DMS114 treated with DMSO at 0.1 percent for 48 hours (cell line): ENCODE measurements around the gene FAM163A.
"Not testable (repeated sequence)": the region's sequence is repeated elsewhere in the genome, so short reads cannot be mapped to it uniquely, and the experiment has no call there.

Experiments used
- DNase-seq: peaks from one replicate; lab custom pipeline; 2025; ENCODE audit not compliant: unreplicated experiment; lab: John Stamatoyannopoulos, UW

The FAM163A gene

DNA sequence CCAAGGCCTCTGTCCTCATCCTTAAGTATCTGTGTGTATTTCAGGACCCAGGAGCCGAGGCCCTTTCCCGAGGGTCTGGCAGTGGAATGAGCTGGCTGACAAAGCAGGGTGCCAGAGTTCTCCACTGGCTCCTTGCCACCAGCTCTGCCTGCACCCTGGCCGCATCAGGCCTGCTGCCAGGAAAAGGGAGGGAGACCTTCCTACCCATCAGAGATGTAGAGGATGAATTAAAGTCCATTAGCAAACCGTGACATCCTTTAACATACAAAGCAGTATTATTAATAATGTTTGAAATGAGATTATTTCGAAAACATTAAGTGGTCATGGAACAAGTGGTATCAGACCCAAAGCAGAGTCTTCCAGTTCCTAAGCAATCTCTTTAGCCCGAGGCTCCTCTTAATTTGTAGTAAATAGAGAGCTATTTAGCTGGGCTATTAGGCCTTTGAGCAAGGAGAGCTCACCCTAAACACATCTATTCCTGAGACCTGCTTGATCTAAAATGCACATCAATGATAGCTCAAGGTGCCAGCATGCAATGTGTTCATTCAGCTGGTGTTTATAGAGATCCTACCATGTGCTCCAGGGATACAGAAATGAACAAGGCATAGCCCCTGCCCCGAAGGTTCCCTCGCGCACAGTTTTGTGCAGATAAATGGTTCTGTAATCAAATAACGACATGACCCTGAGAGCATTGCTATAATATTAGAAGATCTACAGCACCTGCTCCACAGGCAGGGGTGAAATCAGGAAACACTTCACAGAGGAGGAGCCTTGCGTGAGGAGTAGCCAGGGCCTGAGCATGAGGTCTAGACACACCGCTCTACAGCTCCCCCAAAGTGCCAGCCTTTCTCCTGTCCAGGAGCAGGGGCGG is 44.0 kb downstream of the FAM163A start:
- no peak for DNase-seq

GRCh38 chr1:179788259-179788658 is 45.2 kb downstream of the FAM163A start:
- DNase-seq, result no peak

DNA sequence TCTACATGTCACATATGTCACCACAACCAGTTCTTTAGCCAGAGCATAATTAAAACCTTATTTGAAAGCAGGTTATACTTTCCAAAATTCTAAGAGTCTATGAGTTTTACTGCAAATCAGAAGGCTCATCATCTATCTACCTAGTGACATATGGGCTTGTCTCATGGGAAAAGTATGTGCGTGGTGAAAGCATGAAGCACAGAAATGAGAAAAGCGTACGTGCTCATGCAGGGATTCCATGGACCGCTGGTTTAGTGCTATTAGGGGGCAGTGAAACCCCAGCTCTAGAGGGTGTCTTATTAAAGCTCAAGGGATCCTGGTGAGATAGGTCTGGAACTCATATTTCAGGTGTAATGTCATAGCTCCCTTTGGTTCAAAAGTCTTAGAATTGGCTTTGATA is 50.2 kb downstream of the FAM163A start:
- DNase-seq, result no peak

DNA sequence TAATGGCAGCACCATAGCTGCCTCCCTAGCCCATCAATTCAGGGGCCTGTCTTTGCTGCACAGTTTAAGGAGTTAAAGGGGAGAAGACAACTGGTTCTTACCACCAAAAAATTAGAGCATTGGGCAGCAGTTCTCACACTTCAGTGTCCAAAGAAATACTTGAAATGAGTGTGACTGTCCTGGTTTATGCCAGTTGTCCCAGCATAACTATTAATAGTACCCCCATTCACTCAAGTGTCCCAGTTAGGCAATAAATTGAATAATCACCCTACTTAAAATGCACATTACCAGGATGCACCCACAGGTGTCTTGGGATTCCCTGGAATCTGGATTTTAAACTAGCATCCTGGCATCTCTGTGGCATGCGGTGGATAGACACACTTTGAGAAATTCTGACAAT is 51.1 kb downstream of the FAM163A start:
- DNase-seq, result no peak

DNA sequence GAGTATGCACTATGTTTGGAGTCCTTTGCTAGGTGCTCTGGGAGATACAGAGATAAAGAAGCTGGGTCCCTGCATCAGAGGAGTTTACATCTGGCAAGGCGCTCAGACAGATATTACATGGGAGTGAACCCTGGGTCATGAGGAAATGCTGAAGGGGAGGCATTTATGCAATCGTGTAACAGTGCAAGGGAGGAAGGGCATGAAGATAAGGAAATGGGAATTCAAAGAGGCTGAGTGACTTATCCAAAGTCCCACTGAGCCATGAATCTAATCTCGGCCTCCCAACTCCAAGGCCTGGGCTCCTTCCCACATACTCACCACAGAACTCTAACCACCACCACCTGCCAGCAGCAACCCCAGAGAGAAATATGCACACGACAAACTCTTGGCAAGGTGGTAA is 51.6 kb downstream of the FAM163A start:
- DNase-seq, result no peak

- no peak for DNase-seq
Measured at GRCh38 chr1:179798213-179798863, 55.2 kb downstream of the FAM163A start.

- DNase-seq, result no peak
Measured at GRCh38 chr1:179798864-179799516, 55.9 kb downstream of the FAM163A start.

DNA sequence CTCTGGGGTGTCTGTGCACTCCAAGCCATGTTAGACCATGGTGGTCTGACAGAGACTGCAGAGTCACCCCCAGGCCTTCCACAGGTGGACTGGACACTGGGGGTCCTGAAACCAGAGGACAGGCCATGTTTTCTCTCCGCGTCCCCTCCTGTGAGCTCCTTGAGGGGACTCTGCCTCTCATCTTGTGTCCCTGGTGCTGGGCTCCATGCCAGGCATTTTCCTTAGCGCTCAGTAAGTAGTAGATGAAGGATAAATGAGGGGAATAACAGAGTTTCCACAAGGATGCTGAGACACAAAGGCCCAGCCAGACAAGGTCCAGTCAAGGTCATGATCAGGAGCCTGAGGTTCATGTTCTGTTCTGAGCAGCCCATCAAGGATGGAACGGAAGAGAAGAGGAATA is 57.4 kb downstream of the FAM163A start:
- no peak for DNase-seq

DNA sequence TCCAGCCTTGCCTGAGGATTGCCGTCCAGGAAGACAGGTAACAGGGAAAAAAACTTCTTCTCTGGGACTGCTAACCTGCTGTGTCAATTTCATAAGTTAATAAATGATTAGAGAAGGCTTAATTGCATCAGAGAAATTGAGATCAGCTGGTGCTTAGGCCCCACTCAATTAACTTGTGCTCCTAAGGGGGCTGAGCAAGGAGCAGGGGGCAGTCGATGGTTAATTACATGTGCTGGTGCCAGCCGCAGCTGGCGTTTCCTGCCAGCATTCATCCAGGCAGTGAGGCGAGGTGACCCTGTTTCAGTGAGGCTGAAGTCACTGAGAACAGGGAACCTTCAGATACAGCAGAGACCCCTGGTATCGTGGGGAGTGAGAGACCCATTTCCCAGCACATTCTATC is 60.0 kb downstream of the FAM163A start:
- no peak for DNase-seq

GRCh38 chr1:179803918-179804317 is 60.8 kb downstream of the FAM163A start:
- DNase-seq, result no peak

DNA sequence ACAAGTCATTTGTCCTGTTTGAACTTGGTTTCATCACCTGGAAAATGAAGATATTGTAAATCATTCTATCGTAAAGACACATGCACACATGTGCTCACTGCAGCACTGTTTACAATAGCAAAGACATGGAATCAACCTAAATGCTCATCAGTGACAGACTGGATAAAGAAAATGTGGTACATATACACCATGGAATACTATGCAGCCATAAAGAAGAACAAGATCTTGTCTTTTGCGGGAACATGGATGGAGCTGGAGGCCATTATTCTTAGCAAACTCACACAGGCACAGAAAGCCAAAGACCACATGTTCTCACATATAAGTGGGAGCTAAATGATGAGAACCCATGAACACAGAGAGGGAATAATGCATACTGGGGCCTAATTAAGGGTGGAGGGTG is 61.3 kb downstream of the FAM163A start:
- not testable (repeated sequence) for DNase-seq

DNA sequence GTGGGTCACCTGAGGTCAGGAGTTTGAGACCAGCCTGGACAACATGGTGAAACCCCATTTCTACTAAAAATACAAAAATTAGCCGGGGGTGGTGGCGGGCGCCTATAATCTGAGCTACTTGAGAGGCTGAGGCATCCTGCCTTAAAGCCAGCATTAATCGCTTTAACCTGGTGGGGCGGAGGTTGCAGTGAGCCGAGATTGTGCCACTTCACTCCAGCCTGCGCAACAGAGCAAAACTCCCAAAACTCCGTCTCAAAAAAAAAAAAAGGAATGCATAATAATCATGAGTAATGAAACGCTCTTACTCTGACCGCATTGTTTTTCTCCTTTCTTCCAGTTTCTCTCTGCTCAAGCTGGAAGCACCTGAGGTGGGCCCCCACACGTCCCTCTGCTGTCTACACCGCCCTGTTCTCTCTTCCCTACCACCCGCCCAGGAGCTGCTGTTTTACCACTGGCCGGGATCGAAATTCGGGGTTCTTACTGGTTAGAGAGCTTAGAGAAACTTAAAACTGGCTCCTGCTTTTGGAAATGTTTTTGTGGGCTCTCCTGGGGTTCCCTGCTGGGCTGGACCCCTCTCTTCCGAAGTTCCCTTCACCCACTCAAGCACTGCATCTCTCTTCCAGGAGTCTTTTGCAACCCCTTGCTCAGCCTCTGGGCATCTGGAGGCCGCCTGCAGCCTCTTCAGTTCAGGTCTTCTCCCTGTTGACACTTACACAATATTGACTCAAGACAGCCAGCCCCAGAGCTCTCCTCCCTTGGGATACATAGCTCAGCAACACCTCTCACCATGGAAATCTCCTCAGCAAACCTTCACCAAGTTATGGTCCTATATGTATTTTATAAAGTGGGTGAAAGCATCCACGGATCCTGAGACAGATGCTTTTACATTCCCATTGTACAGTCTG is 62.5 kb downstream of the FAM163A start:
- DNase-seq, result no peak

DNA sequence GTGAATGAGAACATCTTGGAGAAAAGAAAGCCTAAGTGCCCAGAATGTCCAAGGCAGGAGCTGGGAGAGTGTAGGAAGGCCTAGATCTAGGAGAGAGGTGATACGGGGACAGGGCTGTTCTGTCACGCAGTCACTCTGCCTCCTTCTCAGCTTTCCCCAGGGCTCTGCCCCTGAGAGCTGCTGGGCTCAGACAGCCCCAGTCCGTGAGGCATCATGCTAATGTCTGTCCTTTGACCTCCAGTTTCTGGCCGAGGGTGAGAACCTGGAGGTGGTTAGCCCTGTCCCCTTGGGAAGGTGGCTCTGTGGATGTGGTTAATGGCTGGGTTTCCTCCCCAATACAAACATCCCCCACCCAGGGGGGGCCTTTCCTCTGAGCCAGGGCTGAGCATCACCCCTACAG is 63.2 kb downstream of the FAM163A start:
- no peak for DNase-seq

- DNase-seq, result no peak
Measured at GRCh38 chr1:179807291-179807690, 64.2 kb downstream of the FAM163A start.

- no peak for DNase-seq
Measured at GRCh38 chr1:179807691-179808485, 64.8 kb downstream of the FAM163A start.

- no peak for DNase-seq
Measured at GRCh38 chr1:179808503-179808902, 65.4 kb downstream of the FAM163A start.

- DNase-seq, result peak; percentile 67
Measured at GRCh38 chr1:179809506-179810366, 66.6 kb downstream of the FAM163A start.

DNA sequence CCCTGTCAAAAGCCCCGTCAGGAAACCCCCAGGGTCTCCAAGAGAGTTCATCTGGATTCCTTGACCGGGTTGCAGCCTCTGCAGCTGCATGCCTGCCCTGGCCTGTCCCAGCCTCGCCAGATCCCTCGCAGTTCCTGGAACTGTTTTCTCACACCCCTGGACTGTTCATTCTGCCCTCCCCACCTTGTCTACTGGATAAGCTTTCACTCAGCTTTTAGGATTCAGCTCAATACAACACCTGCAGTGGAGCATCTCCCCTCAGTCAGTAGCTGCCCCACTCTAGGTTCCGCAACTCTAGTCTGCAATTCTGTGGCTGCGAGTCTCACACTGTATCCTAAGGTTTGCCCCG is 67.2 kb downstream of the FAM163A start:
- DNase-seq, result no peak
